BLaER1 (cell line): ENCODE results near the gene SLC34A3.
"Not testable (repeated sequence)": the region's sequence is repeated elsewhere in the genome, so short reads cannot be mapped to it uniquely, and the experiment has no call there.

ENCODE experiments used
- H3K27ac ChIP-seq: shearing (Covaris generic); formaldehyde crosslinking; 2 replicates; pipeline ENCODE4 v1.8.1; 2022
- H3K27me3 ChIP-seq: shearing (Covaris generic); formaldehyde crosslinking; 2 replicates; pipeline ENCODE4 v1.8.1; 2022
- H3K36me3 ChIP-seq: shearing (Covaris generic); formaldehyde crosslinking; 2 replicates; pipeline ENCODE4 v1.8.1; 2022
- H3K4me1 ChIP-seq: shearing (Covaris generic); formaldehyde crosslinking; 2 replicates; pipeline ENCODE4 v1.8.1; 2022
- H3K4me2 ChIP-seq: shearing (Covaris generic); formaldehyde crosslinking; 2 replicates; pipeline ENCODE4 v1.8.1; 2022
- H3K4me3 ChIP-seq: shearing (Covaris generic); formaldehyde crosslinking; 2 replicates; pipeline ENCODE4 v1.8.1; 2022
- H3K9ac ChIP-seq: shearing (Covaris generic); formaldehyde crosslinking; 2 replicates; pipeline ENCODE4 v1.8.1; 2022
- H3K9me3 ChIP-seq: shearing (Covaris generic); formaldehyde crosslinking; 2 replicates; pipeline ENCODE4 v1.8.1; 2022
- H4K20me1 ChIP-seq: shearing (Covaris generic); formaldehyde crosslinking; 2 replicates; pipeline ENCODE4 v1.8.1; 2022
- Cebpa-rat ChIP-seq: shearing (Covaris generic); IDR thresholded peaks from 2 replicates; pipeline ENCODE4 v1.8.1; 2022

Gene SLC34A3

DNA sequence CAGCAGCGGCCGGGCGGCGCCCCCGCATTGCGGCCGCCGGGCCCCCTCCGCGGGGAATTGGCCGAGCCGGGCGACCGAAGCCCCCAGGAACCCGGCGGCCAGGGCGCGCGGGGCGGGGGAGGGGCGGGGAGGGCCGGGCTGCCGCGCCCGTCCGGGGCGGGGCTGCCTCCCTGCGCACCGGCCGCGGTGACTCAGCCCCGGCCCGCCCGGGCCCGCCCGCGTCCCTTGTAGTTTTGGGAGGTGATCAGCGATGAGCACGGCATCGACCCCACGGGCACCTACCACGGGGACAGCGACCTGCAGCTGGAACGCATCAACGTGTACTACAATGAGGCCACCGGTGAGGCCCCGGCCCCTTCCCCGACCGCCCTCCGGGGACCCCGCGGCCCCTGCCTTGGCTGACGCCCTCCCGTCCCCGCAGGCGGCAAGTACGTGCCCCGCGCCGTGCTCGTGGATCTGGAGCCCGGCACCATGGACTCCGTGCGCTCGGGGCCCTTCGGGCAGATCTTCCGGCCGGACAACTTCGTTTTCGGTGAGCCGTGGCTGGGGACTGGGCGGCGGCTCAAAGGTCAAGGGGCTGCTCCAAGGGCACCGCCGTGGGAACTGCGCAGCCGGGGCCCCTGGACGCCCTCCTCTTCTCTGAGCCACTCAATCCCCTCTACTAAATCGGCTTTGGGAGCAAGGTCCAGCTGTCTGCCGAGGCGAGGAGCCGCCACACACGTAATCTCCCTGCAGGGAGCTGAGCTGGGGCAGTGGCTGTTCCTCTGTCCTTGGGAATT is 11.0 kb downstream of the SLC34A3 start:
- Histone ChIP-seq H4K20me1 (peaks cover 47% of the 10 kb centered on the region), H3K9me3 (no peaks in the 10 kb centered on the region), H3K9ac (peak overlapping the region; percentile 96), H3K4me2 (peak overlapping the region; percentile 99), H3K36me3 (peaks cover 28% of the 10 kb centered on the region), H3K4me1 (peaks cover 81% of the 10 kb centered on the region), H3K27me3 (no peaks in the 10 kb centered on the region), H3K27ac (peak overlapping the region; percentile 90), H3K4me3 (peak overlapping the region; percentile 96)
- no peak for TF ChIP-seq Cebpa-rat

DNA sequence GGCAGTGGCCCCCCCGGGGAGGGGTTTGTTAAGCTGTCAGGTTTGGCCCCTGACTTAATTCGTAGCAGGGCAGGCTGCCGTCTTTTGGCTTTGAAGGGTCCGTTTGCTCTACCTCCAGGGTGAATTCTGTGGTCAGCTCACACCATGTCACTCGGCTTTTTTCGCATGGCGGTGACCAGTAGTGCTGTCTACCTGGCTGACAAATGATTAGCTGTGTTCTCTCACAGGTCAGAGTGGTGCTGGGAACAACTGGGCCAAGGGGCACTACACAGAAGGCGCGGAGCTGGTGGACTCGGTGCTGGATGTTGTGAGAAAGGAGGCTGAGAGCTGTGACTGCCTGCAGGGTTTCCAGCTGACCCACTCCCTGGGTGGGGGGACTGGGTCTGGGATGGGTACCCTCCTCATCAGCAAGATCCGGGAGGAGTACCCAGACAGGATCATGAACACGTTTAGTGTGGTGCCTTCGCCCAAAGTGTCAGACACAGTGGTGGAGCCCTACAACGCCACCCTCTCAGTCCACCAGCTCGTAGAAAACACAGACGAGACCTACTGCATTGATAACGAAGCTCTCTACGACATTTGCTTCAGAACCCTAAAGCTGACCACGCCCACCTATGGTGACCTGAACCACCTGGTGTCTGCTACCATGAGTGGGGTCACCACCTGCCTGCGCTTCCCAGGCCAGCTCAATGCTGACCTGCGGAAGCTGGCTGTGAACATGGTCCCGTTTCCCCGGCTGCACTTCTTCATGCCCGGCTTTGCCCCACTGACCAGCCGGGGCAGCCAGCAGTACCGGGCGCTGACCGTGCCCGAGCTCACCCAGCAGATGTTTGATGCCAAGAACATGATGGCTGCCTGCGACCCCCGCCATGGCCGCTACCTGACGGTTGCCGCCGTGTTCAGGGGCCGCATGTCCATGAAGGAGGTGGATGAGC is 11.8 kb downstream of the SLC34A3 start:
- Histone ChIP-seq H3K4me2 (peak overlapping the region; percentile 99), H4K20me1 (peaks cover 47% of the 10 kb centered on the region)

DNA sequence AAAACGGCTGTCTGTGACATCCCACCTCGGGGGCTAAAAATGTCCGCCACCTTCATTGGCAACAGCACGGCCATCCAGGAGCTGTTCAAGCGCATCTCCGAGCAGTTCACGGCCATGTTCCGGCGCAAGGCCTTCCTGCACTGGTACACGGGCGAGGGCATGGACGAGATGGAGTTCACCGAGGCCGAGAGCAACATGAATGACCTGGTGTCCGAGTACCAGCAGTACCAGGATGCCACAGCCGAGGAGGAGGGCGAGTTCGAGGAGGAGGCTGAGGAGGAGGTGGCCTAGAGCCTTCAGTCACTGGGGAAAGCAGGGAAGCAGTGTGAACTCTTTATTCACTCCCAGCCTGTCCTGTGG is 12.5 kb downstream of the SLC34A3 start:
- Histone ChIP-seq H3K36me3 (peaks cover 28% of the 10 kb centered on the region), H3K9ac (peak overlapping the region; percentile 96; the same call in 1 of the 2 replicates), H3K4me3 (peak overlapping the region; percentile 96; the same call in 1 of the 2 replicates), H4K20me1 (peaks cover 47% of the 10 kb centered on the region), H3K4me2 (peak overlapping the region; percentile 99), H3K4me1 (peaks cover 80% of the 10 kb centered on the region)
- H3K27ac ChIP-seq, H3K27me3 ChIP-seq, H3K9me3 ChIP-seq: not testable (repeated sequence)

More for the DNA sequence above, 11.8 kb downstream of the SLC34A3 start:
- Histone ChIP-seq H3K36me3 (peaks cover 28% of the 10 kb centered on the region), H3K4me3 (peak overlapping the region; percentile 96), H3K4me1 (peaks cover 81% of the 10 kb centered on the region), H3K27me3 (no peaks in the 10 kb centered on the region), H3K9me3 (no peaks in the 10 kb centered on the region), H3K9ac (peak overlapping the region; percentile 96), H3K27ac (peak overlapping the region; percentile 90)
- no peak for TF ChIP-seq Cebpa-rat

DNA sequence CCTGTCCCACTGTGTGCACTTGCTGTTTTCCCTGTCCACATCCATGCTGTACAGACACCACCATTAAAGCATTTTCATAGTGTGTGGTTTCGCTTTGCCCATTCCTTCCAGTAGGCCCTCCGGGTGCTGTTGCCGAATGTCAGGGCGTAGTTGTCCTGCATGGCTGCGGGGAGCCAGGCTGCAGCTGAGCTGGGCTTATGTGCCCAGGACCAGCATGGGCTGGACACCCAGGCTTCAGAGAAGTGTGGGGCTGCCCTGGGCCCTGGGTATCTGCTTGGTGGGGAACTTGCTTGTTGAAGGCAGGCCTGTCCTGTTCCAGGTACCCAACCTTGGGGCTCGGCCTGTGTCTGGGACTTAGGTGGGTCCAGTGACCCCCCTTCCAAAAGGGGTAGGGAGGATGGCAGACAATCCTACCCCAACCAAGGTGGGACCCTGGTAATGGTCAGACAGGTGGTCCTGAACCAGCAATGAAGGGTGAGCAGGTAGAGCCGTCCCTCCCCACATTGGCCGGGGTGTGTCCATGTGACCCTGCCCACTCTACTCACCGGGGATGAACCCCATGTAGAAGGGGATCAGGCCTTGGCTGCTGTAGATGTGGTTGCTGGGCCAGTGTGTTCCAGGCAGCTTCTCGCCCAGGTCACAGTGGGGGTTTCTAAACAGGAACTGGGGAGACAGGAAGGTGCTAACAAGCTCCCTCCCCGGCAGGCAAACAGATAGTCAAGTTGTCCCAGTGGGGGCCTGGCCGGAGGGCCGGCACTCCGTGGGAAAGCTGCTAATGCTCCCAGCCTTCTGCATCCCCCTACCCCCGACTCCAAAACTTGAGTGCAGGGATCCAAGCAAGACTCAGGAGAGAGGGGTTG is 13.2 kb downstream of the SLC34A3 start:
- Histone ChIP-seq H3K27me3 (no peaks in the 10 kb centered on the region), H3K36me3 (peaks cover 28% of the 10 kb centered on the region), H3K9ac (peak overlapping the region; percentile 38; the same call in 1 of the 2 replicates), H3K4me1 (peaks cover 74% of the 10 kb centered on the region), H3K4me2 (peak overlapping the region; percentile 99), H3K27ac (no peak overlapping the region), H3K9me3 (no peaks in the 10 kb centered on the region), H3K4me3 (no peak overlapping the region; the same call in 1 of the 2 replicates), H4K20me1 (peaks cover 47% of the 10 kb centered on the region)
- TF ChIP-seq Cebpa-rat = no peak

DNA sequence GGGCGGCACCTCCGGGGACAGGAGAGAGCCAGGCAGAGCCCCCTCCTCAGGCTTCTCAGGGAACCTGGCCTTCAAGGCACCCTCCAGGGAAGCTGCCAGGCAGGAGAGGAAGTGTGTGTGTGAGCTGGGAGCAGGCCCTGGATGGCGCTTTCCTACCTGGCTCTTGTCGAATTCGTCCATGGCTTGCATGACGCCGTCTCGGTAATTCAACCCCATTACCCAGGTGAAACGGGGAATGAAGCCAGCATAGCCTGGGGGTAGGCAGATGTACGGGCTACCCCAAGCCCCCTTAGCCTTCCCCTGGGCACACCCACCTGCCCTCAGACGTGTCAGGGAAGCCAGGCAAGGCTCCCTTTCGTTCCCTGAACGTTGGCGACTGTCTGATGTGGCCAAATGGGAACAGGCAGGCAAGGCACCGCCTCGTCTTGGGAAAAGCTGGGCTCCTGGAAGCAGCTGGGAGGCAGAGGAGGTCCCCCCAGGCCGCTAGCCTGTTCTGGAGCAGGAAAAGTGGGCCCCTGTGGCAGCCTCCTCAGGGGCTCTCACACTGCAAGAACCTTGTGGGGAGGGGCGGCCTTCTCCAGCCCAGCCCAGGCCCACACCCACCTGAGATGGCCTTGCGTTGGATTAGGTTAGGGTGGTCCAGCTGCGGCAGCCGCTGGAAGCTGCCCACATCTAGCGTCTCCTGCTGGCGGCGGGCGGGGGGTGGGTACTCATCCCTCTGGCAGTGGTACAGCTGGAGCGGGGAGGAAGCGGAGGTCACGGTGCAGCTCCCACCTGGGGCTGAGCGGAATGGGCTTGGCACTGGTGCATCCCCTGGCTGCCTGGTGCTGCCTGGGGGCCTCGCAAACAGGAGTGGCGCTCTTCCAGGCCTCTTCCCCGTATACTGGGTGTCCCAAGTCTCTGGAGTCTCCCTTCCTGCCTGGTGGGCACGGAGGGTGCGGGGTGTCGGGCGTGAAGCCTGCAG is 14.1 kb downstream of the SLC34A3 start:
- H3K27ac ChIP-seq = peak overlapping the region; percentile 27; the same call in 1 of the 2 replicates
- peaks cover 65% of the 10 kb centered on the region for H3K4me1 ChIP-seq
- H3K9ac ChIP-seq = peak overlapping the region; percentile 38
- no peak overlapping the region for H3K4me3 ChIP-seq
- no peaks in the 10 kb centered on the region for H3K27me3 ChIP-seq
- peaks cover 28% of the 10 kb centered on the region for H3K36me3 ChIP-seq
- TF ChIP-seq Cebpa-rat = no peak
- H3K4me2 ChIP-seq = peak overlapping the region; percentile 99
- no peaks in the 10 kb centered on the region for H3K9me3 ChIP-seq
- H4K20me1 ChIP-seq = peaks cover 47% of the 10 kb centered on the region

DNA sequence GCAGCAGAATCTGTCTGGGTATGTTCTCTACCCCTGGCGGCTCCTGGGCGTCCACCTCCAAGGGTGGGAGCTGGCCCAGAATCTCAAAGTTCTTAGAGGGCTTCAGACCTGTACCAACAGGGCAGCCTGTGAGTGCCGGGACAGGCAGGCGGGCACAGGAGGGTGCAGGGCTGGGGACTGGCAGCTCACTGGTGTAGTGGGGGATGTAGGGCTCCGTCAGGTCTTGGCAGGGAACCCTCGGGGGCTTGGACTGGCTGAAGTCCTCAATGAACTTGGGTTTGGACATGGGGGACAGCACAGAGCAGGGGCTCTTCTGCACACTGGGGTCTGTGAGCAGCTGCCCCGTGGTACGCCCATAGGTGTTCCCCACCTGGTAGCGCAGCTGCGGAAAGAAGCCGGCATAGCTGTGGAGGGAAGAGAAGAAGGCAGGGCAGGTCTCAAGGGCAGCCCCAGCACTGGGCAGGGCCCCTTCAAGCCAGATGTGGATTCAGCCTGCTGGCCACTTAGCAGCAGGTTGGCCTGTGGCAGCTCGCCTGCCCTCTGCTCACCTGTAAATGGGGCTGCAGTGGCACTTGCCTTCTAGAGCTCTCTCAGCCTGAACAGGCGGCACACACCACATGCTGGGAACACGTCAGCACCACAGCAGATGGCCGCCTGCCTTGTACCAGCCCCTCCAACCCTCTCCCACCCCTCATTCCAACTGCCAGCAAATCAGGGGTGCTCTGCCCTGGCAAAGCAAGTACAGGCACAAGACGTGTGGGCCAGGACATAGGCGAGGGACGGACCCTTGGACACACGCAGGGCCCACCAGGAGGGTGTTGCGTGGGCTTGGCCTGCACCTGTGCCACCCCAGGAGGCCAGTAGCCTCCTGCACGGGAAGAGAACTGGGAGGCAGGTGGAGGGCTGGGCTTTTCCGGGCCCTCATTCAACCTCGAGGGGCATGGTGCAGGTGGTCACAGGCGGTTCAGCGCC is 15.0 kb downstream of the SLC34A3 start:
- H3K9ac ChIP-seq = peak overlapping the region; percentile 38; the same call in 1 of the 2 replicates
- no peaks in the 10 kb centered on the region for H3K27me3 ChIP-seq
- peaks cover 67% of the 10 kb centered on the region for H3K4me1 ChIP-seq
- H3K4me3 ChIP-seq = no peak overlapping the region
- H3K36me3 ChIP-seq = peaks cover 28% of the 10 kb centered on the region
- peaks cover 47% of the 10 kb centered on the region for H4K20me1 ChIP-seq
- peak overlapping the region; percentile 99 for H3K4me2 ChIP-seq
- TF ChIP-seq Cebpa-rat = no peak
- H3K9me3 ChIP-seq = no peaks in the 10 kb centered on the region
- H3K27ac ChIP-seq = 0 out of 2 replicates have a peak overlapping the region, but pooled peaks have one; percentile 6

DNA sequence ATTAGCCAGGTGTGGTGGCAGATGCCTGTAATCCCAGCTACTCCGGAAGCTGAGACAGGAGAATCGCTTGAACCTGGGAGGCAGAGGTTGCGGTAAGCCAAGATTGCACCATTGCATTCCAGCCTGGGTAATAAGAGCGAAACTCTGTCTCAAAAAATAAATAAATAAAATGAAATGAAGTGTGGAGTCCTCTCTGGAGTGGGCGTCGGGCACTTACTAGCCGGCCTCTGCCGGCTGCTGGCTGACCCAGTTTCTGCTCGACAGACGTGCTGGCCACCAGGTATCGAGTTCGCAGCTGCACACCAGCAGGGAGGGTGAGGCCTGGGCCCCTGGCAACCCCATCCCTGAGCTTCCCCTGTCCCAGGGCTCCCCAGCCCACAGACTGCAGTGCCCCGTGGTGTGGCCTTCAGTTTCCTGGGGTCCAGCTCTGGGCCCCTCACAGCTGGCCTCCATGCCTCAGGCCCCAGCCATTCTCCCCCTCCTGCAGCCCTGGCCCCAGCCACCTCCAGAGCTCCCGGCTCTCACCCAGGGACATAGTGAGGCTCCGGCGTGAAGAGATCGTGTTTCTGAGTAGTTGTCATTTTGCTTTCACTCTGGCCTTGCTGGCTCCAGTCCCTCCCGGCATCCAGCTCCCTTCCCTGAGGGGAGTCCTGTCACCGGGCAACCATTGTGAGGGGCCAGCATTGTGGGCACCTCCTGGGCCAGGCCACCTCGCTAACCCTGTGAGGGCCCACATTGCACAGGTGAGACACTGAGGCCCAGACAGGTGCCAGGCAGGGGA is 16.6 kb downstream of the SLC34A3 start:
- no peak for TF ChIP-seq Cebpa-rat
- H3K4me2 ChIP-seq = 0 out of 2 replicates have a peak overlapping the region, but pooled peaks have one; percentile 99
- H3K9me3 ChIP-seq = no peaks in the 10 kb centered on the region
- H3K36me3 ChIP-seq = peaks cover 21% of the 10 kb centered on the region
- no peak overlapping the region for H3K27ac ChIP-seq
- no peak overlapping the region for H3K4me3 ChIP-seq
- H3K27me3 ChIP-seq = no peaks in the 10 kb centered on the region
- no peak overlapping the region for H3K9ac ChIP-seq
- H3K4me1 ChIP-seq = peaks cover 67% of the 10 kb centered on the region
- peaks cover 38% of the 10 kb centered on the region for H4K20me1 ChIP-seq
